ENCODE results near the gene EPC2. TPM values are rescaled to one million over a fixed set of nuclear protein-coding genes. Genes with fewer than 3 reads are reported as not detected.

The EPC2 gene
- total RNA-seq, 1 experiment from 2014 or later, result 33.4 TPM

DNA sequence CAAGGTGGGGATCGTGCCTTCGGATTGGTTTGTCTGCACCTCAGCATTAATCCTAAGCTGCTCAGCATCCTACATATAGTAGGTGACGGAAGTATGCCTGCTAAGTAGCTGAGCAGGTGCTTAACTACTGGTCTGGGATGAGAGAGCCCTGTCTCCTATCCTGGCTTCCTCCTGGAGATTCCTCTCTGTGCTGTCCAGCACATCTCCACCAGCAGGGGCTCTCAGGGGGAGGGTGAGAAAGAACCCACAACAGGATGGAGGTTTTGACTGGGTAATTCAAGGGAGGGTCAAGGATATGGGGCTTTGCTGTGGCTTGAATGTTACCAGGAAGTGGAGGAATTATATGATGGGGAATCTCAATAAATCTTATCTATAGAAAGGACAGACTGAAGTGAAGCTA lies 185.1 kb downstream of the EPC2 start:
- H3K27ac Mint-ChIP-seq (ENCODE audit: low read depth, unreplicated experiment), result no peak overlapping the region
- peaks cover 4% of the 10 kb centered on the region for H3K36me3 Mint-ChIP-seq (ENCODE audit: insufficient read depth, unreplicated experiment)
- ChIA-PET POLR2A (no interaction called here), CTCF (no interaction called here)
- H3K27me3 Mint-ChIP-seq (ENCODE audit: insufficient read depth, unreplicated experiment), result peaks cover 38% of the 10 kb centered on the region
- TF ChIP-seq, protein P1, sequence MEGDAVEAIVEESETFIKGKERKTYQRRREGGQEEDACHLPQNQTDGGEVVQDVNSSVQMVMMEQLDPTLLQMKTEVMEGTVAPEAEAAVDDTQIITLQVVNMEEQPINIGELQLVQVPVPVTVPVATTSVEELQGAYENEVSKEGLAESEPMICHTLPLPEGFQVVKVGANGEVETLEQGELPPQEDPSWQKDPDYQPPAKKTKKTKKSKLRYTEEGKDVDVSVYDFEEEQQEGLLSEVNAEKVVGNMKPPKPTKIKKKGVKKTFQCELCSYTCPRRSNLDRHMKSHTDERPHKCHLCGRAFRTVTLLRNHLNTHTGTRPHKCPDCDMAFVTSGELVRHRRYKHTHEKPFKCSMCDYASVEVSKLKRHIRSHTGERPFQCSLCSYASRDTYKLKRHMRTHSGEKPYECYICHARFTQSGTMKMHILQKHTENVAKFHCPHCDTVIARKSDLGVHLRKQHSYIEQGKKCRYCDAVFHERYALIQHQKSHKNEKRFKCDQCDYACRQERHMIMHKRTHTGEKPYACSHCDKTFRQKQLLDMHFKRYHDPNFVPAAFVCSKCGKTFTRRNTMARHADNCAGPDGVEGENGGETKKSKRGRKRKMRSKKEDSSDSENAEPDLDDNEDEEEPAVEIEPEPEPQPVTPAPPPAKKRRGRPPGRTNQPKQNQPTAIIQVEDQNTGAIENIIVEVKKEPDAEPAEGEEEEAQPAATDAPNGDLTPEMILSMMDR (IDR thresholded peaks at IDR 0.05; ENCODE audit: unreplicated experiment), result no peak
- H3K4me3 Mint-ChIP-seq (ENCODE audit: unreplicated experiment), result no peak overlapping the region
- no peaks in the 10 kb centered on the region for H3K4me1 Mint-ChIP-seq (ENCODE audit: insufficient read depth, unreplicated experiment)
- BruUV-seq (replicated peaks), result no TSS peak
- DNase-seq (ENCODE audit: unreplicated experiment), result no peak
- no peaks in the 10 kb centered on the region for H3K9me3 Mint-ChIP-seq (ENCODE audit: unreplicated experiment)
- intact Hi-C loops (cut with micrococcal nuclease), result no loop called here

DNA sequence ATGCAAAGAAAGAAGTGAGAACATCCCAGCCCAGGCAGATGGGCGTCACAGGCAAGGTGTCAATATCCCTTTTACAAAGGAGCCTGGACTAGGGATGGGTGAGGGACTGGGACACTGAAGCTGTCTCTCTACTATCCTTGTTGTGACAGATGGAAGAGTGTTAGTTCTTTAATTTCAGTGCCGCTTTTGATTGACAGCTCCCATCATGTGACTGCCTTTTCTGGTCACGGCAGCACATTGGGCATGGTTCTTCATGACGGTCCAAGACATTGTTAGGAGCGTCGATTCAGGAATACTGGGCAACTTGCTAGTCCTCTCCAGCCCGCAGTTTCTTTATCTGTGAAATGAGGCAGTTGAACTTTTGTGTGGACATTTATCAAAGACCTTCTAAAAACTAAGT lies 188.1 kb downstream of the EPC2 start:
- intact Hi-C loops (cut with micrococcal nuclease), result no loop called here
- ChIA-PET POLR2A (no interaction called here), CTCF (interaction anchor here (0.6 kb wide), 1 partner anchor 317 kb away, joined by 5 read pairs; no protein-coding TSS in a partner anchor)
- H3K27me3 Mint-ChIP-seq (ENCODE audit: insufficient read depth, unreplicated experiment), result peaks cover 57% of the 10 kb centered on the region
- peaks cover 3% of the 10 kb centered on the region for H3K36me3 Mint-ChIP-seq (ENCODE audit: insufficient read depth, unreplicated experiment)
- DNase-seq (ENCODE audit: unreplicated experiment), result no peak
- BruUV-seq (replicated peaks), result no TSS peak
- H3K9me3 Mint-ChIP-seq (ENCODE audit: unreplicated experiment), result peaks cover 5% of the 10 kb centered on the region
- no peaks in the 10 kb centered on the region for H3K4me1 Mint-ChIP-seq (ENCODE audit: insufficient read depth, unreplicated experiment)
- H3K27ac Mint-ChIP-seq (ENCODE audit: low read depth, unreplicated experiment), result no peak overlapping the region
- TF ChIP-seq, protein P1 (IDR thresholded peaks at IDR 0.05; ENCODE audit: unreplicated experiment), result no peak
- H3K4me3 Mint-ChIP-seq (ENCODE audit: unreplicated experiment), result no peak overlapping the region

Other genes starting within 250 kb of the EPC2 start
- 0.10 and 0.21 TPM in 2 replicates for gene KIF5C, start 230.5 kb downstream of the EPC2 start, total RNA-seq (2022)

Data from MCF 10A (cell line).